ENCODE results near the gene SLC41A3. TPM values are rescaled to one million over a fixed set of nuclear protein-coding genes. Genes with fewer than 3 reads are reported as not detected.

Gene SLC41A3
- total RNA-seq, 1 donor from 2014 or later: 58.8 TPM

DNA sequence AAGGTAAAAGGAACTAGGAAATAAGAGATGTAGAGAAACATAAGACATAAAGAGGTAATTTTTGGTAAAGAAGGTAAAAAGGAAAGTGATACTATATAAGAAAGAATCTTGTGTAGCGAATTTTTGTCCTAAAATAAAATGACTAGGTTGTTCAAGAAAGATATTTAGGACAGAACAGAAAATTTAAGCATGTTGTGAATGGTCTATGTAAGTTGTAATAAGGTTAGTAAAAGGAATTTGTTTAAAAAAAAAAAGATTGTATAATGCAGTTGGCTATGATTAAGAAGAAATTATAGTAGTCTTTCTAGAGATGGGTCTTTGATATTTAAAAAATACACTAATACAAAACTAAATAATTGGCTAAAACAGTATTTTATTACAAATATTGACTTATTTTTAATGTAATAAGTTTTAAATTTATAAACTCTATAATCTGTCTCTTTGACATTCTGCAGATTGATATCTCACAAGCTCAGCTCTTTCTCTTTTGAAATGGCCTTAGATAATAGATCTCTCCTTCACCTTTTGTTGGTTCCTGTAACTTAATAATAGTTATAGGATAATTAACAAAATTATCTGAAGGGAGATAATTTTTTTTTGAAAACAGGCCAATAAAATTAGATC lies 3.7 kb upstream of the SLC41A3 start:
- H3K27ac Mint-ChIP-seq (ENCODE audit: unreplicated experiment): no peak overlapping the region
- H3K36me3 Mint-ChIP-seq (ENCODE audit: low read depth): peaks cover 12% of the 10 kb centered on the region
- peaks cover 20% of the 10 kb centered on the region for H3K4me1 Mint-ChIP-seq
- DNase-seq (ENCODE audit: low read depth, low spot score): no peak
- TF ChIP-seq, protein P1, sequence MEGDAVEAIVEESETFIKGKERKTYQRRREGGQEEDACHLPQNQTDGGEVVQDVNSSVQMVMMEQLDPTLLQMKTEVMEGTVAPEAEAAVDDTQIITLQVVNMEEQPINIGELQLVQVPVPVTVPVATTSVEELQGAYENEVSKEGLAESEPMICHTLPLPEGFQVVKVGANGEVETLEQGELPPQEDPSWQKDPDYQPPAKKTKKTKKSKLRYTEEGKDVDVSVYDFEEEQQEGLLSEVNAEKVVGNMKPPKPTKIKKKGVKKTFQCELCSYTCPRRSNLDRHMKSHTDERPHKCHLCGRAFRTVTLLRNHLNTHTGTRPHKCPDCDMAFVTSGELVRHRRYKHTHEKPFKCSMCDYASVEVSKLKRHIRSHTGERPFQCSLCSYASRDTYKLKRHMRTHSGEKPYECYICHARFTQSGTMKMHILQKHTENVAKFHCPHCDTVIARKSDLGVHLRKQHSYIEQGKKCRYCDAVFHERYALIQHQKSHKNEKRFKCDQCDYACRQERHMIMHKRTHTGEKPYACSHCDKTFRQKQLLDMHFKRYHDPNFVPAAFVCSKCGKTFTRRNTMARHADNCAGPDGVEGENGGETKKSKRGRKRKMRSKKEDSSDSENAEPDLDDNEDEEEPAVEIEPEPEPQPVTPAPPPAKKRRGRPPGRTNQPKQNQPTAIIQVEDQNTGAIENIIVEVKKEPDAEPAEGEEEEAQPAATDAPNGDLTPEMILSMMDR (conservative IDR thresholded peaks at IDR 0.05): no peak
- H3K27me3 Mint-ChIP-seq (ENCODE audit: low read depth): no peaks in the 10 kb centered on the region
- peaks cover 17% of the 10 kb centered on the region for H3K9me3 Mint-ChIP-seq
- H3K4me3 Mint-ChIP-seq: no peak overlapping the region

DNA sequence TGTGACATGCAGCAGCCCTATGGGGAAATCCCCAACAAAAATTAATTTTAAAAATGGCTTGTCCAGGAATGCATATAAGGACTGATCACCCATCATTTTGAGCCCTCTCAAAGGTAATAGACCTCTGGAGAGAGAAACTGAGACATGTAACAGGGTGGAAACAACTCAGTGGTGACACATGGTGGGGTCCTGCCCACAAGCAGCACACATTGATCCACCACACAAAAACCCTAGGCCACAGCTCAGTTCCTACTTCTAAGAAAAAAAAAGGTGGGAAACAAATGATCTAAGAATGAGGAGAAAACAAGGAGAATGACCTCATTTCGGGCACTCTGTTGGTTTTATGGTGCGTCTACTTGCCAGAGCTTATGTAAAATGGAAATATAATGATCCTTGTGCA lies 1.9 kb upstream of the SLC41A3 start:
- H3K9me3 Mint-ChIP-seq: peaks cover 14% of the 10 kb centered on the region
- H3K27ac Mint-ChIP-seq (ENCODE audit: unreplicated experiment): no peak overlapping the region
- DNase-seq (ENCODE audit: low read depth, low spot score): no peak
- peaks cover 20% of the 10 kb centered on the region for H3K4me1 Mint-ChIP-seq
- peak overlapping the region; percentile 82 for H3K4me3 Mint-ChIP-seq
- H3K27me3 Mint-ChIP-seq (ENCODE audit: low read depth): no peaks in the 10 kb centered on the region
- TF ChIP-seq, protein P1 (conservative IDR thresholded peaks at IDR 0.05): no peak
- peaks cover 10% of the 10 kb centered on the region for H3K36me3 Mint-ChIP-seq (ENCODE audit: low read depth)

DNA sequence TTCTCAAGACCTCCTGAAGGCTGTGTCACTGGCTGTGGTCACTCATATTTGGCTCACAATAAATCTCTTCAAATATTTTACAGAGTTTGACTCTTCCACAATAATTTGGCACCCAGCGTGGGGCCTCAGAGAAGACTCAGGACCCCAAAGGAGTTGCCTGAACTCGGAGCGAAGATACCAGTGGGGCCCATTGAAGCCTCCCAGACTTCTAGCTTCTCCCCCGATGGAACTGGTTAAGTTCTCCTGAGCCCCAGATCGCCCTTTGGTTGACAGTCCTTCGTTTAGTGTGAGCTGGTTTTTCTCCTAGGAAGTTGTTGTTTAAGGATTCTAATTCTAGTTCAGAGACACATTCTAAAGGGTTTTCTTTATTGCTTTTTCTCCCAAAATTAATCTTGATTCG lies 1.4 kb upstream of the SLC41A3 start:
- H3K9me3 Mint-ChIP-seq: peaks cover 14% of the 10 kb centered on the region

DNA sequence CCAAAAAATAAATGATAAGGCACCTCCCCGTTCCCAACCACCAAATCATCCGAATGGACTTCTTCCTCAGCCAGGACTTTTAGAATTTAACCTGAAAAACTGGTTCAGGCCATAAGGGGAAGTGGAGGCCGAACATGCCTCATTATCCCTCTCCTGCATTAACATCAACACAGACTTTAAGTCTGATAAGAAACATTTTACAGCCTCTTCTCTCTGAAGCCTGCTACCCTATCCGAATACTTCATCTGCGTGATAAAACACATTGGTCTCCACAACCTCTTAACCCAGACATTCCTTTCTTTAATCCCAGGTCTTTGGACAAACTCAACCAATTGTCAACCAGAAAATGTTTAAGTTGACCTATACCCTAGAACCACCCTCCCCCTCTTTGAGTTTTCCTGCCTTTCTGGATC lies 850 bp upstream of the SLC41A3 start:
- peaks cover 16% of the 10 kb centered on the region for H3K36me3 Mint-ChIP-seq (ENCODE audit: low read depth)
- TF ChIP-seq, protein P1 (conservative IDR thresholded peaks at IDR 0.05): no peak

More for the DNA sequence above, 1.4 kb upstream of the SLC41A3 start:
- peak overlapping the region; percentile 82 for H3K4me3 Mint-ChIP-seq
- no peak for DNase-seq (ENCODE audit: low read depth, low spot score)
- TF ChIP-seq, protein P1 (conservative IDR thresholded peaks at IDR 0.05): no peak
- peaks cover 11% of the 10 kb centered on the region for H3K36me3 Mint-ChIP-seq (ENCODE audit: low read depth)
- no peak overlapping the region for H3K27ac Mint-ChIP-seq (ENCODE audit: unreplicated experiment)
- H3K4me1 Mint-ChIP-seq: peaks cover 20% of the 10 kb centered on the region
- H3K27me3 Mint-ChIP-seq (ENCODE audit: low read depth): no peaks in the 10 kb centered on the region

DNA sequence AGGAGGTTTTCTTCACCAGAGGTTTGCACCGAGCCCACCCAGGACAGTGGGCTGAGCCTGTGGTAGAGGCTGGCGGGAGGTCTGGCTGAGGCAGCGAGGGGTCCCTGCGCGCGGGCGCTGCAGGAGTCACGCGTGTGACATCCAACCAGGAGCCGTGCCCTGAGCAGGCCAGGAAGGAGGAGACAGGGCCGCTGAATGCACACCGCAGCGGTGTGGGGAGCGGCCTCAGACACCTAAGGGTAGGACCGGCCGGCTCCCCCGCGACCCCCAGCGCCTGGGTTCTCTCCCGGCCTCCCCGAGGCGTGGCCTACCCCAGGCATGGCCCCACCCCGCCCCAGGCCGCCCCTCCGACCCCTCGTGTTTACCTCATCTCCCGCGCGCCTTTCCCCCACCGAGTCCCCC lies 412 bp downstream of the SLC41A3 start:
- Mint-ChIP-seq H3K9me3 (peaks cover 11% of the 10 kb centered on the region), H3K36me3 (ENCODE audit: low read depth) (peaks cover 19% of the 10 kb centered on the region), H3K4me1 (peaks cover 24% of the 10 kb centered on the region), H3K27me3 (ENCODE audit: low read depth) (no peaks in the 10 kb centered on the region), H3K4me3 (peak overlapping the region; percentile 92), H3K27ac (ENCODE audit: unreplicated experiment) (peak overlapping the region; percentile 57)
- TF ChIP-seq, protein P1 (conservative IDR thresholded peaks at IDR 0.05): no peak
- peak; percentile 36 for DNase-seq (ENCODE audit: low read depth, low spot score)

More for the DNA sequence above, 850 bp upstream of the SLC41A3 start:
- Mint-ChIP-seq H3K27ac (ENCODE audit: unreplicated experiment) (no peak overlapping the region), H3K4me3 (peak overlapping the region; percentile 82), H3K4me1 (peaks cover 20% of the 10 kb centered on the region), H3K27me3 (ENCODE audit: low read depth) (no peaks in the 10 kb centered on the region), H3K9me3 (peaks cover 14% of the 10 kb centered on the region)
- no peak for DNase-seq (ENCODE audit: low read depth, low spot score)
